IMR-90 (cell line): ENCODE data around the gene PCK1. TPM values are rescaled to one million over a fixed set of nuclear protein-coding genes. Genes with fewer than 3 reads are reported as not detected.

ENCODE experiments used
- ATAC-seq: fragments of 200-7000 bp; cut with Tn5 transposase; 2 replicates; pipeline ENCODE4 v1.9.1; 2020; ENCODE audit warnings: low read depth, mild to moderate bottlenecking, moderate library complexity
- BruUV-seq: library from RNA; stranded (reverse); fragments of 400-500 nt; replicated peaks from 2 replicates; lab custom pipeline; 2021; lab: Mats Ljungman, UMichigan
- CTCF ChIA-PET: fragments of 300-600 bp; formaldehyde crosslinking; extraction: SDS; loops from one replicate; lab custom pipeline; 2021; ENCODE audit warnings: antibody characterized with exemption; lab: Yijun Ruan, JAX
- POLR2A ChIA-PET: fragments of 300-600 bp; sonication (Branson Sonifier 250); formaldehyde crosslinking; loops from one replicate; lab custom pipeline; 2022; ENCODE audit warnings: antibody characterized with exemption; ENCODE audit not compliant: unreplicated experiment; lab: Charles Lee
- DNase-seq: peaks from one replicate; pipeline ENCODE4 v3.0.0; 2013
- H2AFZ ChIP-seq: replicated peaks from 2 replicates; pipeline ENCODE3; 2013; ENCODE audit warnings: low read length, mild to moderate bottlenecking; ENCODE audit not compliant: poor library complexity
- H2AK5ac ChIP-seq: 2 replicates; pipeline ENCODE4 v1.6.1; 2013; ENCODE audit warnings: low read depth, low read length, inconsistent platforms
- H2AK9ac ChIP-seq: replicated peaks from 2 replicates; pipeline ENCODE3; 2013; ENCODE audit warnings: mild to moderate bottlenecking, low read depth, low read length, moderate library complexity; ENCODE audit not compliant: poor library complexity
- H2BK120ac ChIP-seq: 2 replicates; pipeline ENCODE4 v1.6.1; 2013; ENCODE audit warnings: low read depth, low read length, inconsistent platforms
- H2BK15ac ChIP-seq: 3 replicates; pipeline ENCODE4 v1.6.1; 2013; ENCODE audit warnings: low read depth, low read length, inconsistent platforms
- H2BK20ac ChIP-seq: 2 replicates; pipeline ENCODE4 v1.6.1; 2013; ENCODE audit warnings: low read depth, mild to moderate bottlenecking, inconsistent platforms, low read length, moderate library complexity
- H2BK5ac ChIP-seq: 2 replicates; pipeline ENCODE4 v1.6.1; 2013; ENCODE audit warnings: mild to moderate bottlenecking, low read depth, low read length, inconsistent platforms; ENCODE audit not compliant: poor library complexity, severe bottlenecking
- H3K14ac ChIP-seq: replicated peaks from 2 replicates; pipeline ENCODE4 v1.6.1; 2013; ENCODE audit warnings: low read depth, low read length, inconsistent platforms
- H3K18ac ChIP-seq: 2 replicates; pipeline ENCODE4 v1.6.1; 2013; ENCODE audit warnings: low read depth, low read length, control low read depth
- H3K23ac ChIP-seq: 2 replicates; pipeline ENCODE4 v1.6.1; 2013; ENCODE audit warnings: low read depth, low read length, inconsistent platforms
- H3K27ac ChIP-seq: 2 replicates; pipeline ENCODE4 v1.5.1; 2013; ENCODE audit warnings: mild to moderate bottlenecking, control low read depth, low read length; ENCODE audit not compliant: insufficient read depth
- H3K27me3 ChIP-seq: 2 replicates; pipeline ENCODE4 v1.6.1; 2013; ENCODE audit warnings: low read length; ENCODE audit not compliant: control insufficient read depth, insufficient read depth
- H3K36me3 ChIP-seq: 2 replicates; pipeline ENCODE4 v1.6.1; 2013; ENCODE audit warnings: low read length, mixed read lengths; ENCODE audit not compliant: control insufficient read depth, insufficient read depth
- H3K4ac ChIP-seq: 2 replicates; pipeline ENCODE4 v1.6.1; 2013; ENCODE audit warnings: low read depth, low read length, inconsistent platforms
- H3K4me1 ChIP-seq: 2 replicates; pipeline ENCODE4 v1.6.1; 2013; ENCODE audit warnings: low read length, mixed read lengths; ENCODE audit not compliant: control insufficient read depth, insufficient read depth
- H3K4me2 ChIP-seq: 2 replicates; pipeline ENCODE4 v1.6.1; 2013; ENCODE audit warnings: low read depth, mild to moderate bottlenecking, control low read depth, low read length, moderate library complexity
- H3K4me3 ChIP-seq: 2 replicates; pipeline ENCODE4 v1.5.1; 2013; ENCODE audit warnings: low read depth, mild to moderate bottlenecking, control low read depth, low read length, moderate library complexity; ENCODE audit not compliant: insufficient read depth
- H3K56ac ChIP-seq: 2 replicates; pipeline ENCODE4 v1.6.1; 2013; ENCODE audit warnings: low read length, inconsistent platforms; ENCODE audit not compliant: insufficient read depth; ENCODE audit errors: extremely low read depth
- H3K79me1 ChIP-seq, 2 experiments: 2 replicates each; pipeline ENCODE4 v1.6.1; 2013; ENCODE audit warnings: low read length in 2 of 2, inconsistent platforms in 1 of 2, low read depth in 1 of 2
- H3K9ac ChIP-seq: 2 replicates; pipeline ENCODE4 v1.6.1; 2013; ENCODE audit warnings: low read depth, low read length, control low read depth
- H3K9me1 ChIP-seq: 2 replicates; pipeline ENCODE4 v1.6.1; 2013; ENCODE audit warnings: low read length, inconsistent platforms; ENCODE audit not compliant: insufficient read depth
- H3K9me3 ChIP-seq: 2 replicates; pipeline ENCODE4 v1.6.1; 2013; ENCODE audit warnings: low read length; ENCODE audit not compliant: control insufficient read depth, insufficient read depth
- H4K20me1 ChIP-seq: 2 replicates; pipeline ENCODE4 v1.6.1; 2013; ENCODE audit warnings: low read length, inconsistent platforms; ENCODE audit not compliant: insufficient read depth
- H4K5ac ChIP-seq: 2 replicates; pipeline ENCODE4 v1.6.1; 2013; ENCODE audit warnings: mild to moderate bottlenecking, low read depth, low read length, control low read depth
- H4K8ac ChIP-seq, 2 experiments: 2 replicates each; pipeline ENCODE4 v1.6.1; 2013; ENCODE audit warnings: low read depth in 2 of 2, low read length in 2 of 2, control low read depth in 1 of 2, inconsistent platforms in 1 of 2
- H4K91ac ChIP-seq: 2 replicates; pipeline ENCODE4 v1.6.1; 2013; ENCODE audit warnings: low read depth, low read length, inconsistent platforms; ENCODE audit not compliant: insufficient read depth
- BHLHE40 ChIP-seq: fragments of 150-350 bp; IDR thresholded peaks from 2 replicates; pipeline ENCODE4 v1.6.1; 2016; ENCODE audit warnings: mild to moderate bottlenecking, low read depth, low read length
- CEBPB ChIP-seq: IDR thresholded peaks from 2 replicates; pipeline ENCODE4 v1.6.1; 2012; ENCODE audit warnings: low read depth, low read length, improper control_type of control experiment
- CHD1 ChIP-seq: IDR thresholded peaks from 2 replicates; pipeline ENCODE4 v1.6.1; 2012; ENCODE audit warnings: low read depth, low read length, improper control_type of control experiment
- FOS ChIP-seq: fragments of 150-350 bp; IDR thresholded peaks from 2 replicates; pipeline ENCODE4 v1.6.1; 2016; ENCODE audit warnings: low read depth, low read length
- MAFK ChIP-seq: IDR thresholded peaks from 2 replicates; pipeline ENCODE4 v1.6.1; 2012; ENCODE audit warnings: low read depth, low read length, improper control_type of control experiment
- MAZ ChIP-seq: IDR thresholded peaks from 2 replicates; pipeline ENCODE4 v1.6.1; 2012; ENCODE audit warnings: low read depth, mild to moderate bottlenecking, low read length, improper control_type of control experiment, moderate library complexity, borderline replicate concordance
- MXI1 ChIP-seq: IDR thresholded peaks from 2 replicates; pipeline ENCODE4 v1.6.1; 2012; ENCODE audit warnings: low read depth, mild to moderate bottlenecking, low read length, moderate library complexity, borderline replicate concordance
- NFE2L2 ChIP-seq: fragments of 150-350 bp; IDR thresholded peaks from 2 replicates; pipeline ENCODE4 v1.6.1; 2016; ENCODE audit warnings: low read depth, mild to moderate bottlenecking, low read length
- POLR2A ChIP-seq: IDR thresholded peaks from 2 replicates; pipeline ENCODE4 v1.6.1; 2012; ENCODE audit warnings: mild to moderate bottlenecking, low read depth, low read length
- RAD21 ChIP-seq: IDR thresholded peaks from 2 replicates; pipeline ENCODE4 v1.6.1; 2012; ENCODE audit warnings: low read length, improper control_type of control experiment
- RCOR1 ChIP-seq: IDR thresholded peaks from 2 replicates; pipeline ENCODE4 v1.6.1; 2012; ENCODE audit warnings: mild to moderate bottlenecking, low read length, improper control_type of control experiment; ENCODE audit not compliant: insufficient replicate concordance
- RFX5 ChIP-seq: IDR thresholded peaks from 2 replicates; pipeline ENCODE4 v1.8.0; 2012; ENCODE audit warnings: low read depth, mild to moderate bottlenecking, low read length, moderate library complexity
- SMC3 ChIP-seq: fragments of 150-350 bp; IDR thresholded peaks from 2 replicates; pipeline ENCODE4 v1.6.1; 2016; ENCODE audit warnings: low read depth, mild to moderate bottlenecking, antibody characterized with exemption, low read length, moderate library complexity
- WGBS, 2 experiments: methylation state at CpG; one replicate each; pipeline versions ENCODE4 v1.1.5 to v1.1.7; 2013; ENCODE audit warnings: missing lambda C conversion rate in 2 of 2; ENCODE audit not compliant: insufficient read length in 1 of 2; ENCODE audit errors: extremely low coverage in 2 of 2; 5-methylcytosine and 5-hydroxymethylcytosine counted together
- dilution Hi-C: fragments of 300-500 bp; cut with HindIII; formaldehyde crosslinking; loops from one replicate; pipeline ENCODE4 v1.14.3; 2018; ENCODE audit warnings: low sequenced_read_pairs; ENCODE audit not compliant: unreplicated experiment
- in situ Hi-C: fragments of 300-500 bp; cut with MboI; formaldehyde crosslinking; loops from 3 replicates; pipeline ENCODE4 v1.14.3; 2019; ENCODE audit warnings: low sequenced_read_pairs, inconsistent platforms, mixed read lengths
- intact Hi-C: fragments of 100-400 bp; cut with micrococcal nuclease; formaldehyde crosslinking; loops from 2 replicates; pipeline ENCODE4 v1.10.0; 2022
- polyA plus RNA-seq, 3 experiments: library from polyadenylated mRNA; depleted of rRNA; stranded (reverse); fragments of >200 nt; gene quantifications; 2 replicates each; pipeline ENCODE4 v1.2.3, GENCODE V29; 2012; ENCODE audit warnings: low replicate concordance in 1 of 3
- total RNA-seq: library from RNA; depleted of rRNA; stranded (reverse); fragments of >200 nt; gene quantifications from 2 replicates; pipeline ENCODE4 v1.2.3, GENCODE V29; 2012
- TF ChIP-seq, protein P1 (sequence below): fragments of 150-350 bp; IDR thresholded peaks from 2 replicates; pipeline ENCODE4 v1.6.1; 2017; ENCODE audit warnings: mild to moderate bottlenecking, antibody characterized with exemption, low read length, low read depth
- TF ChIP-seq, protein P2 (sequence below): conservative IDR thresholded peaks from 2 replicates; pipeline ENCODE4 v1.5.1; 2012; ENCODE audit warnings: mild to moderate bottlenecking, low read depth, low read length, improper control_type of control experiment
- TF ChIP-seq, protein P3 (sequence below): fragments of 150-350 bp; IDR thresholded peaks from 2 replicates; pipeline ENCODE4 v1.6.1; 2016; ENCODE audit warnings: low read depth, mild to moderate bottlenecking, low read length, moderate library complexity, borderline replicate concordance

Gene PCK1
- total and polyA plus RNA-seq, 2 of the 4 experiments (the other 2 are of a cell fraction), result not detected

DNA sequence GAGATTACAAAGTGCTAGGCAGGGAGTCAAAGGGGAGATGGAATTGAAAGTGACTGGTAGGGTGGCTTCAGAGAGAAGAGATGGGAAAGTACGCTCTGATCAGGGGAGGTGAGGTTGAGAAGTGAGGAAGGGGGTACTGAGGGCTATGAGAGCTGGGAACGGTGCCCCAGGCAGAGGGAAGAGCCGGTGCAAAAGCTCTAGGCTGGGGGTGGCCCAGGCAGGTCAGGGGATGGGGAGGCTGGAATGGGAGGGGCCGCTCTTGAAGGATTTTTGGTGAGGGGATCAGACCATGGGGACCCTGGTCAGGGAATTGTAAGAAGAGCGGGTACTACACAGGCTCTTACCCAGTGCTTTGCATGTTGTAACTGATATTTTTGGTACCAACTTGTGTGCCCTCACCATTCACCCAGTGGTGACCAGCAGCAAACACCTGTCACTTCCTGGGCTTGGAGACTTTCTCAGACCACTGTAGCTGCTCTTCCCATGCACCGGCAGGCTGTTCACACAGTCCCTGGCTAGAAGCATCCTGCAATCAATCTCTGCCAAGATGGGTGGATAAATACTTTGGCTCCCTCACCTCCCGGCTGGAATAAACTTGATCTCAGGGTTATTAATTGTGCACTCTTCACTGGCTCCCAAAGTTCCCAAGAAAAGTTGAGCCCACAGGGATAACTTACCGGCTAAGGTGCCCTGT is 24.0 kb downstream of the PCK1 start:
- BruUV-seq, result no TSS peak
- ATAC-seq, result no peak
- Histone ChIP-seq H2BK20ac (no peak overlapping the region), H3K27me3 (peaks cover 17% of the 10 kb centered on the region), H4K91ac (no peak overlapping the region), H3K9me3 (peaks cover 5% of the 10 kb centered on the region), H3K9me1 (no peaks in the 10 kb centered on the region; the same call in 1 of the 2 replicates), H3K36me3 (no peaks in the 10 kb centered on the region), H3K18ac (no peak overlapping the region), H3K14ac (no peak overlapping the region), H4K20me1 (no peaks in the 10 kb centered on the region), H2BK15ac (no peak overlapping the region), H3K4me1 (peaks cover 11% of the 10 kb centered on the region), H3K23ac (no peak overlapping the region), H2BK120ac (no peak overlapping the region), H3K56ac (no peak overlapping the region), H3K79me1 (no peaks in the 10 kb centered on the region), H4K8ac (no peak overlapping the region), H3K9ac (no peak overlapping the region), H3K27ac (no peak overlapping the region), H2BK5ac (no peak overlapping the region), H2AFZ (no peak overlapping the region), H4K5ac (no peak overlapping the region), H3K4me3 (no peak overlapping the region), H2AK5ac (no peak overlapping the region), H2AK9ac (no peak overlapping the region), H3K4me2 (no peak overlapping the region), H3K4ac (no peak overlapping the region)
- ChIA-PET CTCF (no interaction called here), POLR2A (no interaction called here)
- in situ Hi-C loops (no loop called here), dilution Hi-C loops (no loop called here), intact Hi-C loops (no loop called here)
- 49% methylated on average over 3 of the region's 8 CpGs; no CpG with 5 or more reads in 1 of the 2 experiments for WGBS, 2 experiments
- DNase-seq, result no peak
- TF ChIP-seq, protein P1, sequence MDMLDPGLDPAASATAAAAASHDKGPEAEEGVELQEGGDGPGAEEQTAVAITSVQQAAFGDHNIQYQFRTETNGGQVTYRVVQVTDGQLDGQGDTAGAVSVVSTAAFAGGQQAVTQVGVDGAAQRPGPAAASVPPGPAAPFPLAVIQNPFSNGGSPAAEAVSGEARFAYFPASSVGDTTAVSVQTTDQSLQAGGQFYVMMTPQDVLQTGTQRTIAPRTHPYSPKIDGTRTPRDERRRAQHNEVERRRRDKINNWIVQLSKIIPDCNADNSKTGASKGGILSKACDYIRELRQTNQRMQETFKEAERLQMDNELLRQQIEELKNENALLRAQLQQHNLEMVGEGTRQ, result no peak
- TF ChIP-seq CHD1, result no peak
- no peak for TF ChIP-seq BHLHE40
- no peak for TF ChIP-seq NFE2L2
- TF ChIP-seq, protein P2, sequence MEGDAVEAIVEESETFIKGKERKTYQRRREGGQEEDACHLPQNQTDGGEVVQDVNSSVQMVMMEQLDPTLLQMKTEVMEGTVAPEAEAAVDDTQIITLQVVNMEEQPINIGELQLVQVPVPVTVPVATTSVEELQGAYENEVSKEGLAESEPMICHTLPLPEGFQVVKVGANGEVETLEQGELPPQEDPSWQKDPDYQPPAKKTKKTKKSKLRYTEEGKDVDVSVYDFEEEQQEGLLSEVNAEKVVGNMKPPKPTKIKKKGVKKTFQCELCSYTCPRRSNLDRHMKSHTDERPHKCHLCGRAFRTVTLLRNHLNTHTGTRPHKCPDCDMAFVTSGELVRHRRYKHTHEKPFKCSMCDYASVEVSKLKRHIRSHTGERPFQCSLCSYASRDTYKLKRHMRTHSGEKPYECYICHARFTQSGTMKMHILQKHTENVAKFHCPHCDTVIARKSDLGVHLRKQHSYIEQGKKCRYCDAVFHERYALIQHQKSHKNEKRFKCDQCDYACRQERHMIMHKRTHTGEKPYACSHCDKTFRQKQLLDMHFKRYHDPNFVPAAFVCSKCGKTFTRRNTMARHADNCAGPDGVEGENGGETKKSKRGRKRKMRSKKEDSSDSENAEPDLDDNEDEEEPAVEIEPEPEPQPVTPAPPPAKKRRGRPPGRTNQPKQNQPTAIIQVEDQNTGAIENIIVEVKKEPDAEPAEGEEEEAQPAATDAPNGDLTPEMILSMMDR, result no peak
- TF ChIP-seq CEBPB, result no peak
- TF ChIP-seq RCOR1, result no peak
- no peak for TF ChIP-seq RAD21
- TF ChIP-seq POLR2A, result no peak
- TF ChIP-seq MXI1, result no peak
- no peak for TF ChIP-seq FOS
- TF ChIP-seq, protein P3, sequence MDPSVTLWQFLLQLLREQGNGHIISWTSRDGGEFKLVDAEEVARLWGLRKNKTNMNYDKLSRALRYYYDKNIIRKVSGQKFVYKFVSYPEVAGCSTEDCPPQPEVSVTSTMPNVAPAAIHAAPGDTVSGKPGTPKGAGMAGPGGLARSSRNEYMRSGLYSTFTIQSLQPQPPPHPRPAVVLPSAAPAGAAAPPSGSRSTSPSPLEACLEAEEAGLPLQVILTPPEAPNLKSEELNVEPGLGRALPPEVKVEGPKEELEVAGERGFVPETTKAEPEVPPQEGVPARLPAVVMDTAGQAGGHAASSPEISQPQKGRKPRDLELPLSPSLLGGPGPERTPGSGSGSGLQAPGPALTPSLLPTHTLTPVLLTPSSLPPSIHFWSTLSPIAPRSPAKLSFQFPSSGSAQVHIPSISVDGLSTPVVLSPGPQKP, result no peak
- TF ChIP-seq RFX5, result no peak
- no peak for TF ChIP-seq MAZ
- no peak for TF ChIP-seq SMC3
- TF ChIP-seq MAFK, result no peak
